Smooth muscle cell (in vitro differentiated cells): ENCODE measurements around the gene PIAS3. TPM values are rescaled to one million over a fixed set of nuclear protein-coding genes. Genes with fewer than 3 reads are reported as not detected.
A peak's percentile ranks its signal among the peaks of the same experiment; 100 is the strongest.

Experiments
- DNase-seq: peaks from one replicate; lab custom pipeline; 2025; ENCODE audit not compliant: unreplicated experiment; lab: John Stamatoyannopoulos, UW
- H2AFZ ChIP-seq: fragments of 200-600 bp; sonication (generic); 2 replicates; pipeline ENCODE4 v1.6.0; 2016; ENCODE audit warnings: antibody characterized with exemption, low read depth, mild to moderate bottlenecking
- H3F3A ChIP-seq: fragments of 200-600 bp; sonication (generic); 2 replicates; pipeline ENCODE4 v1.6.0; 2017; ENCODE audit warnings: antibody characterized with exemption, low read depth
- H3K27ac ChIP-seq: fragments of 200-600 bp; sonication (generic); 2 replicates; pipeline ENCODE4 v1.5.1; 2016; ENCODE audit warnings: low read depth, mild to moderate bottlenecking
- H3K27me3 ChIP-seq: fragments of 200-600 bp; sonication (generic); 2 replicates; pipeline ENCODE4 v1.6.1; 2016; ENCODE audit warnings: low read depth, mild to moderate bottlenecking
- H3K36me3 ChIP-seq: fragments of 200-600 bp; sonication (generic); 2 replicates; pipeline ENCODE4 v1.5.1; 2016; ENCODE audit warnings: low read depth
- H3K4me1 ChIP-seq: fragments of 200-600 bp; sonication (generic); 2 replicates; pipeline ENCODE4 v1.5.1; 2016; ENCODE audit warnings: low read depth
- H3K4me2 ChIP-seq: fragments of 200-600 bp; sonication (generic); 2 replicates; pipeline ENCODE4 v1.6.0; 2016; ENCODE audit warnings: mild to moderate bottlenecking
- H3K4me3 ChIP-seq: fragments of 200-600 bp; sonication (generic); 2 replicates; pipeline ENCODE4 v1.5.1; 2016; ENCODE audit warnings: mild to moderate bottlenecking
- H3K79me2 ChIP-seq: fragments of 200-600 bp; sonication (generic); 2 replicates; pipeline ENCODE4 v1.6.0; 2016; ENCODE audit warnings: low read depth, mild to moderate bottlenecking
- H3K9ac ChIP-seq: fragments of 200-600 bp; sonication (generic); 2 replicates; pipeline ENCODE4 v1.6.0; 2016; ENCODE audit warnings: low read depth
- H3K9me3 ChIP-seq: fragments of 200-600 bp; sonication (generic); replicated peaks from 2 replicates; pipeline ENCODE4 v1.5.1; 2016; ENCODE audit warnings: low read depth
- H4K20me1 ChIP-seq: fragments of 200-600 bp; sonication (generic); 2 replicates; pipeline ENCODE4 v1.6.0; 2016; ENCODE audit warnings: low read depth
- CTCF ChIP-seq: fragments of 200-600 bp; sonication (generic); IDR thresholded peaks from 2 replicates; pipeline ENCODE4 v1.5.1; 2017; ENCODE audit warnings: borderline replicate concordance, mild to moderate bottlenecking, antibody characterized with exemption; ENCODE audit not compliant: insufficient read depth, poor library complexity, severe bottlenecking
- WGBS: methylation state at CpG from one replicate; pipeline ENCODE4 v1.1.7; 2016; ENCODE audit warnings: low lambda C conversion rate; 5-methylcytosine and 5-hydroxymethylcytosine counted together
- polyA plus RNA-seq: library from polyadenylated mRNA; unstranded; fragments of >200 nt; fragmentation: Nextera tagmentation; extraction: Ambion mirVana; gene quantifications from 2 replicates; pipeline ENCODE4 v1.2.1, GENCODE V29; 2016
- total RNA-seq: library from RNA; depleted of rRNA; stranded (reverse); fragments of >200 nt; gene quantifications from 2 replicates; pipeline ENCODE4 v1.2.3, GENCODE V29; 2014

Gene PIAS3
- total and polyA plus RNA-seq, 2 experiments from 2014 or later: 39.2 to 57.6 TPM

GRCh38 chr1:145846201-145846612, 12.7 kb downstream of the PIAS3 start:
- Histone ChIP-seq H3K9ac (peak overlapping the region; percentile 55), H3K4me3 (peak overlapping the region; percentile 64), H3K4me1 (peaks cover 3% of the 10 kb centered on the region), H3F3A (peaks cover 26% of the 10 kb centered on the region), H3K79me2 (no peaks in the 10 kb centered on the region), H4K20me1 (no peaks in the 10 kb centered on the region), H2AFZ (no peak overlapping the region), H3K4me2 (peak overlapping the region; percentile 94), H3K36me3 (no peaks in the 10 kb centered on the region), H3K27ac (no peak overlapping the region), H3K27me3 (no peaks in the 10 kb centered on the region), H3K9me3 (no peaks in the 10 kb centered on the region)
- TF ChIP-seq CTCF: peak; percentile 53
- WGBS: 78% methylated on average over 3 of the region's 3 CpGs
- DNase-seq: no peak

- Histone ChIP-seq H3K4me2 (peak within 1 kb of the TSS; percentile 94), H3K27me3 (no peaks in the 10 kb centered on the region), H4K20me1 (no peaks in the 10 kb centered on the region), H3K27ac (no peak within 1 kb of the TSS), H3F3A (peaks cover 23% of the 10 kb centered on the region), H3K4me3 (peak within 1 kb of the TSS; percentile 64), H3K79me2 (no peaks in the 10 kb centered on the region), H2AFZ (no peak within 1 kb of the TSS), H3K4me1 (peaks cover 3% of the 10 kb centered on the region), H3K9me3 (no peaks in the 10 kb centered on the region), H3K36me3 (peaks cover 1% of the 10 kb centered on the region), H3K9ac (peak within 1 kb of the TSS; percentile 55)
- DNase-seq: peak; percentile 45
- WGBS: 4% methylated on average over 50 of the region's 50 CpGs
- peak; percentile 98 for TF ChIP-seq CTCF
These were observed 13.2 kb downstream of the PIAS3 start, which contains the start of gene NUDT17 for GRCh38 chr1:145845514-145846161. NUDT17 (plus strand) TSS chr1:145845630; CDS start chr1:145845641, 11 bp downstream.

GRCh38 chr1:145845144-145845513, 13.8 kb downstream of the PIAS3 start:
- Histone ChIP-seq H3K27me3 (no peaks in the 10 kb centered on the region), H3K27ac (no peak overlapping the region), H3K4me3 (peak overlapping the region; percentile 64), H4K20me1 (no peaks in the 10 kb centered on the region), H3K36me3 (peaks cover 6% of the 10 kb centered on the region), H3K9ac (no peak overlapping the region), H3K79me2 (no peaks in the 10 kb centered on the region), H3K4me2 (peak overlapping the region; percentile 94), H3K9me3 (no peaks in the 10 kb centered on the region), H3K4me1 (peaks cover 2% of the 10 kb centered on the region), H2AFZ (no peak overlapping the region), H3F3A (peaks cover 18% of the 10 kb centered on the region)
- WGBS: 24% methylated on average over 4 of the region's 4 CpGs
- no peak for TF ChIP-seq CTCF
- no peak for DNase-seq

GRCh38 chr1:145843031-145843430, 15.8 kb downstream of the PIAS3 start:
- peaks cover 21% of the 10 kb centered on the region for H3K36me3 ChIP-seq
- no peak for TF ChIP-seq CTCF

More at GRCh38 chr1:145843031-145843430, 15.8 kb downstream of the PIAS3 start:
- DNase-seq: no peak
- Histone ChIP-seq H3K27me3 (no peaks in the 10 kb centered on the region), H3K27ac (no peak overlapping the region), H3K4me1 (no peaks in the 10 kb centered on the region), H3K9me3 (no peaks in the 10 kb centered on the region), H4K20me1 (no peaks in the 10 kb centered on the region), H3K79me2 (no peaks in the 10 kb centered on the region), H3K9ac (no peak overlapping the region), H3K4me3 (no peak overlapping the region), H2AFZ (no peak overlapping the region), H3F3A (peaks cover 17% of the 10 kb centered on the region), H3K4me2 (no peak overlapping the region)
- WGBS: 97% methylated on average over 3 of the region's 3 CpGs
